GM12878 (cell line): ENCODE measurements around the gene TMBIM1. TPM values are rescaled to one million over a fixed set of nuclear protein-coding genes. Genes with fewer than 3 reads are reported as not detected.
A peak's percentile ranks its signal among the peaks of the same experiment; 100 is the strongest.

Source experiments
- ATAC-seq: fragments of 200-7000 bp; cut with Tn5 transposase; 3 replicates; pipeline ENCODE4 v1.9.1; 2020; ENCODE audit warnings: mild to moderate bottlenecking, moderate library complexity
- BruUV-seq: library from RNA; stranded (reverse); fragments of 400-500 nt; replicated peaks from 2 replicates; lab custom pipeline; 2021; lab: Mats Ljungman, UMichigan
- CTCF ChIA-PET: fragments of 300-600 bp; sonication (Branson Sonifier 250); formaldehyde crosslinking; extraction: SDS; loops from one replicate; lab custom pipeline; 2021; ENCODE audit warnings: inconsistent platforms; lab: Yijun Ruan, JAX
- POLR2A ChIA-PET: fragments of 350-600 bp; formaldehyde crosslinking; extraction: SDS; loops from one replicate; lab custom pipeline; 2021; ENCODE audit warnings: inconsistent platforms; lab: Charles Lee
- RAD21 ChIA-PET: fragments of 300-600 bp; sonication (Branson Sonifier 250); formaldehyde crosslinking; loops from one replicate; lab custom pipeline; 2023; ENCODE audit warnings: antibody characterized with exemption; ENCODE audit not compliant: unreplicated experiment; lab: Charles Lee
- SMC1A ChIA-PET: fragments of 300-600 bp; sonication (Branson Sonifier 250); formaldehyde crosslinking; loops from one replicate; lab custom pipeline; 2023; ENCODE audit not compliant: unreplicated experiment, uncharacterized antibody; lab: Charles Lee
- DNase-seq: peaks from one replicate; pipeline ENCODE4 v3.0.0-alpha.2; 2011; ENCODE audit warnings: low read depth, low spot score
- FAIRE-seq: peaks from 3 replicates; lab custom pipeline; 2011; peaks lifted over from hg19 to GRCh38; lab: Jason Lieb, UNC
- H2AFZ ChIP-seq: 2 replicates; pipeline ENCODE4 v1.6.0; 2011; ENCODE audit warnings: low read depth, low read length, control low read depth; ENCODE audit not compliant: control insufficient read depth
- H3K27ac ChIP-seq: 2 replicates; pipeline ENCODE4 v1.5.1; 2011; ENCODE audit warnings: control low read depth; ENCODE audit not compliant: control insufficient read depth, insufficient read depth
- H3K27me3 ChIP-seq, 2 experiments: replicated peaks in 1 of 2; 2 replicates each; pipeline versions ENCODE4 v1.6.0 to v1.6.1; 2011; ENCODE audit warnings: low read length in 1 of 2; ENCODE audit not compliant: control insufficient read depth in 2 of 2, insufficient read depth in 2 of 2
- H3K36me3 ChIP-seq, 2 experiments: 2 replicates each; pipeline ENCODE4 v1.5.1; 2011; ENCODE audit warnings: low read length in 1 of 2; ENCODE audit not compliant: control insufficient read depth in 2 of 2, insufficient read depth in 2 of 2
- H3K4me1 ChIP-seq: 2 replicates; pipeline ENCODE4 v1.6.1; 2011; ENCODE audit warnings: mild to moderate bottlenecking, low read length, moderate library complexity, mixed read lengths; ENCODE audit not compliant: control insufficient read depth, insufficient read depth
- H3K4me2 ChIP-seq: 2 replicates; pipeline ENCODE4 v1.6.0; 2011; ENCODE audit warnings: control low read depth; ENCODE audit not compliant: control insufficient read depth, insufficient read depth
- H3K4me3 ChIP-seq: fragments of 200-600 bp; sonication (generic); 2 replicates; pipeline ENCODE4 v1.5.1; 2016
- H3K79me2 ChIP-seq: 2 replicates; pipeline ENCODE4 v1.6.0; 2011; ENCODE audit warnings: low read length; ENCODE audit not compliant: control insufficient read depth, insufficient read depth
- H3K9ac ChIP-seq: 2 replicates; pipeline ENCODE4 v1.8.0; 2011; ENCODE audit warnings: low read length, control low read depth, mixed read lengths; ENCODE audit not compliant: control insufficient read depth, insufficient read depth
- H3K9me3 ChIP-seq: replicated peaks from 3 replicates; pipeline ENCODE4 v1.5.1; 2011; ENCODE audit warnings: mild to moderate bottlenecking, low read length; ENCODE audit not compliant: control insufficient read depth, insufficient read depth
- H4K20me1 ChIP-seq: 2 replicates; pipeline ENCODE4 v1.6.0; 2011; ENCODE audit not compliant: control insufficient read depth, insufficient read depth
- EED ChIP-seq: sonication (generic); IDR thresholded peaks from 2 replicates; pipeline ENCODE4 v1.6.1; 2016; ENCODE audit warnings: antibody characterized with exemption, low read depth
- LARP7 ChIP-seq: fragments of 450-650 bp; IDR thresholded peaks from 2 replicates; pipeline ENCODE4 v1.6.1; 2017; ENCODE audit warnings: mild to moderate bottlenecking
- MXI1 ChIP-seq: fragments of 150-350 bp; IDR thresholded peaks from 2 replicates; pipeline ENCODE4 v1.6.1; 2011; ENCODE audit warnings: low read depth, mild to moderate bottlenecking, inconsistent platforms, low read length, improper control_type of control experiment
- NFXL1 ChIP-seq: fragments of 450-650 bp; IDR thresholded peaks from 2 replicates; pipeline ENCODE4 v1.6.1; 2017; ENCODE audit warnings: antibody characterized with exemption, mild to moderate bottlenecking, borderline replicate concordance
- NRF1 ChIP-seq: conservative IDR thresholded peaks from 2 replicates; pipeline ENCODE4 v1.6.1; 2011; ENCODE audit warnings: mild to moderate bottlenecking, low read depth, low read length, improper control_type of control experiment
- PML ChIP-seq: IDR thresholded peaks from 2 replicates; pipeline ENCODE4 v1.6.1; 2012; ENCODE audit warnings: low read length, inconsistent platforms
- RB1 ChIP-seq: fragments of 450-650 bp; formaldehyde crosslinking; IDR thresholded peaks from 2 replicates; pipeline ENCODE4 v1.6.1; 2017; ENCODE audit warnings: mild to moderate bottlenecking, borderline replicate concordance
- RFX5 ChIP-seq: IDR thresholded peaks from 2 replicates; pipeline ENCODE4 v1.6.1; 2011; ENCODE audit warnings: low read depth, low read length, improper control_type of control experiment
- SREBF1 ChIP-seq: IDR thresholded peaks from 2 replicates; pipeline ENCODE4 v1.6.1; 2012; ENCODE audit warnings: mild to moderate bottlenecking, low read length
- WGBS: methylation state at CpG from one replicate; pipeline ENCODE4 v1.1.6; 2016; ENCODE audit warnings: low lambda C conversion rate; ENCODE audit not compliant: insufficient replicate concordance, insufficient coverage; ENCODE audit errors: missing lambda C conversion rate; 5-methylcytosine and 5-hydroxymethylcytosine counted together
- in situ Hi-C: fragments of 300-500 bp; cut with MboI; formaldehyde crosslinking; loops from 9 replicates; pipeline ENCODE4 v1.14.3; 2018; ENCODE audit warnings: mixed read lengths
- intact Hi-C: fragments of 100-400 bp; cut with micrococcal nuclease; formaldehyde crosslinking; loops from one replicate; pipeline ENCODE4 v1.14.2; 2022; ENCODE audit not compliant: unreplicated experiment
- polyA plus RNA-seq, 11 experiments: library from polyadenylated mRNA; depleted of rRNA in 4 of 11; unstranded in 6 of 11; stranded (reverse) in 5 of 11; fragments of >200 nt; fragmentation: Nextera tagmentation in 4 of 11; fragmentation: Illumina TruSeq in 1 of 11; extraction: Ambion mirVana in 4 of 11; extraction: Trizol in 1 of 11; gene quantifications; 1 replicate in 1 of 11; 2 replicates in 10 of 11; pipeline versions ENCODE4 v1.2.1 to v1.2.3, GENCODE V29; 2011 to 2016; ENCODE audit warnings: inconsistent platforms in 2 of 11, missing spikeins in 2 of 11, low read depth in 1 of 11
- total RNA-seq, 4 experiments: library from RNA; depleted of rRNA in 3 of 4; stranded (reverse); fragments of >200 nt in 3 of 4; fragmentation: Illumina TruSeq in 1 of 4; extraction: Trizol in 1 of 4; gene quantifications; 2 replicates each; pipeline versions ENCODE4 v1.2.1 to v1.2.3, GENCODE V29; 2013 to 2021
- TF ChIP-seq, protein P1 (sequence below): IDR thresholded peaks from 2 replicates; pipeline ENCODE4 v1.6.1; 2011; ENCODE audit warnings: borderline replicate concordance, low read depth, mild to moderate bottlenecking, moderate library complexity, low read length; ENCODE audit not compliant: insufficient read depth, poor library complexity, severe bottlenecking

Gene TMBIM1
- total and polyA plus RNA-seq, 10 of the 15 experiments (the other 5 are each of a cell fraction or from before 2014, with no cell fraction given): 6.1 to 38.3 (median 26.2) TPM

DNA sequence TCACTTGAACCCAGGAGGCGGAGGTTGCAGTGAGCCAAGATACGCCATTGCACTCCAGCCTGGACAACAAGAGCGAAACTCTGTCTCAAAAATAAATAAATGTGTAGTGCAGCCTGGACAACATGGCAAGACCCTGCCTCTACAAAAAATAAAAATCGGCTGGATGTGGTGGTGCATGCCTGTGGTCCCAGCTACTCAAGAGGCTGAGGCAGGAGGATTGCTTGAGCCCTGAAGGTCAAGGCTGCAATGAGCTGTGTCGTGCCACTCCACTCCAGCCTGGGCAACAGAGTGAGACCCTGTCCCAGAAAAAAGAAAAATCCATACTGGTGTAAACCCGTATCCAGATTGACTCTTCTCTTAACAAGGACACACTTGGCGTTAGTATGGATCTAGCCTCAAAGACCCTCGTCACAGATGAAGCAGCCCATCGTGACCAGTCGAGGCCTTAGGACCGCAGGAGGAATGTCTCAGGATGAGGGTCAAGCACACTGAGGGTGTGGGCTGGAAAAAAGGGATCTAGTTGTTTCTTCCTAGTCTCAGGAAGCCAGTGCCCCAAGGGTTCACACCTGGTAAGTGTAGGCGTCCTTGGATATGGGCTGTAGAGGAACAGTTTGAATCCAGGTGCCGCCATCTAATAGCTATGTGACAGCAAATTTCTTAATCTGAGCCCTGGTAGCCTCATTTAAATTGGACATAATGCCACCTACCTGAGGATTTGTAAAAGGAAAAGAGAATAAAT lies 35.5 kb downstream of the TMBIM1 start:
- no peaks in the 10 kb centered on the region for H4K20me1 ChIP-seq
- in situ Hi-C loops: loop anchor here (5.0 kb wide), 1 partner anchor 69 kb away; no protein-coding TSS in a partner anchor
- peaks cover 28% of the 10 kb centered on the region for H3K4me1 ChIP-seq
- FAIRE-seq (no peak), ATAC-seq (peak; percentile 8), DNase-seq (no peak)
- POLR2A ChIA-PET: interaction anchor here (0.6 to 2.5 kb wide), 6 partner anchors 11 to 71 kb away, joined by 3 to 19 read pairs (median 4); partner anchors contain the start of genes AAMP and PNKD
- H3K4me2 ChIP-seq: no peak overlapping the region
- SMC1A ChIA-PET: interaction anchor here (0.9 to 3.2 kb wide), 13 partner anchors 10 to 75 kb away, joined by 3 to 21 read pairs (median 4); partner anchors contain the start of gene ARPC2
- no peaks in the 10 kb centered on the region for H3K9me3 ChIP-seq
- peak overlapping the region; percentile 31 for H3K27ac ChIP-seq
- CTCF ChIA-PET: interaction anchor here (0.6 to 3.6 kb wide), 28 partner anchors 8 to 1445 kb away, joined by 3 to 25 read pairs (median 4); partner anchors contain the start of genes AAMP, ARPC2, CXCR1 and PNKD
- H3K4me3 ChIP-seq: no peak overlapping the region
- H3K36me3 ChIP-seq: peaks cover 19 to 33% of the 10 kb centered on the region in 2 experiments
- no peaks in the 10 kb centered on the region for H3K79me2 ChIP-seq
- TF ChIP-seq NFXL1 (no peak), NRF1 (no peak), SREBF1 (no peak), EED (no peak), PML (0 out of 2 replicates have a peak, but pooled peaks have one; percentile 14)
- no peak overlapping the region for H3K9ac ChIP-seq
- 69% methylated on average over 13 of the region's 13 CpGs for WGBS
- H2AFZ ChIP-seq: no peak overlapping the region
- RAD21 ChIA-PET: interaction anchor here (0.6 to 2.0 kb wide), 10 partner anchors 13 to 99 kb away, joined by 3 to 14 read pairs (median 3); partner anchors contain the start of genes AAMP and PNKD
- intact Hi-C loops: loop anchor here (1.0 to 5.0 kb wide), 2 partner anchors 70 to 89 kb away; partner anchors contain the start of gene CXCR1
- no peaks in the 10 kb centered on the region for H3K27me3 ChIP-seq
- no TSS peak for BruUV-seq

DNA sequence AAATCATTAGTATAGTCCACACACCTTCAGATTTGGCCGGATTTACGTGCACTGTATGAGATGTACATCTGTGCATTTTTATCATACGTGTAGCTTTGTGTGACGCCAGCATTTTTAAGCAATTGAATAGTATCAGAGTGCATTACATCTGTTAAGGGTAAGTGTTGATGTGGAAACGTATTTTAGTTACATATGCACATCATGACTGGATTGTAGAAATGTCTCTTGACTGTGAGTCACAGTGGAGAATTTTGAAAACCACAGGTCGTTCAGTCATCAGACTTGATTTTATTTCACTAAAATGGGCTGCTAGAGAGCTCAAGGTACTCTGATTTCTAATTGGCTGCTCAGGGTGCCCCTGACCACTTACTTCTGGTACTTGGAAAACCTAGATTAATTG lies 36.9 kb downstream of the TMBIM1 start:
- Histone ChIP-seq H3K27me3 (no peaks in the 10 kb centered on the region), H3K4me1 (peaks cover 20% of the 10 kb centered on the region), H3K9ac (no peak overlapping the region), H3K36me3 (peaks cover 25 to 46% of the 10 kb centered on the region in 2 experiments), H3K79me2 (no peaks in the 10 kb centered on the region), H3K9me3 (no peaks in the 10 kb centered on the region)
- ATAC-seq: no peak
- ChIA-PET SMC1A (interaction anchor here (0.7 to 2.7 kb wide), 6 partner anchors 17 to 901 kb away, joined by 3 to 21 read pairs (median 3); no protein-coding TSS in a partner anchor), POLR2A (no interaction called here)
- TF ChIP-seq RFX5: no peak
- no peak for TF ChIP-seq LARP7
- TF ChIP-seq, protein P1, sequence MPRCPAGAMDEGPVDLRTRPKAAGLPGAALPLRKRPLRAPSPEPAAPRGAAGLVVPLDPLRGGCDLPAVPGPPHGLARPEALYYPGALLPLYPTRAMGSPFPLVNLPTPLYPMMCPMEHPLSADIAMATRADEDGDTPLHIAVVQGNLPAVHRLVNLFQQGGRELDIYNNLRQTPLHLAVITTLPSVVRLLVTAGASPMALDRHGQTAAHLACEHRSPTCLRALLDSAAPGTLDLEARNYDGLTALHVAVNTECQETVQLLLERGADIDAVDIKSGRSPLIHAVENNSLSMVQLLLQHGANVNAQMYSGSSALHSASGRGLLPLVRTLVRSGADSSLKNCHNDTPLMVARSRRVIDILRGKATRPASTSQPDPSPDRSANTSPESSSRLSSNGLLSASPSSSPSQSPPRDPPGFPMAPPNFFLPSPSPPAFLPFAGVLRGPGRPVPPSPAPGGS: peak; percentile 33
- TF ChIP-seq RB1: no peak
- TF ChIP-seq MXI1: no peak
- TF ChIP-seq, all 136 proteins: peak for 1
- no TSS peak for BruUV-seq
- H3K4me3 ChIP-seq: no peak overlapping the region
- H3K27ac ChIP-seq: no peak overlapping the region
- FAIRE-seq: no peak
- no peaks in the 10 kb centered on the region for H4K20me1 ChIP-seq
- DNase-seq: no peak
- H3K4me2 ChIP-seq: no peak overlapping the region
- intact Hi-C loops (loop anchor here (5.0 kb wide), 1 partner anchor 88 kb away; the partner anchor contains the start of gene CXCR1), in situ Hi-C loops (loop anchor here (5.0 kb wide), 1 partner anchor 68 kb away; no protein-coding TSS in a partner anchor)
- 47% methylated on average over 6 of the region's 6 CpGs for WGBS
- RAD21 ChIA-PET: no interaction called here
- no peak overlapping the region for H2AFZ ChIP-seq
- CTCF ChIA-PET: interaction anchor here (0.7 to 3.0 kb wide), 7 partner anchors 15 to 87 kb away, joined by 3 to 22 read pairs (median 3); partner anchors contain the start of genes AAMP, ARPC2 and PNKD
